ENCODE data around the gene PLEKHA7.
A peak's percentile ranks its signal among the peaks of the same experiment; 100 is the strongest.

PLEKHA7 gene

DNA sequence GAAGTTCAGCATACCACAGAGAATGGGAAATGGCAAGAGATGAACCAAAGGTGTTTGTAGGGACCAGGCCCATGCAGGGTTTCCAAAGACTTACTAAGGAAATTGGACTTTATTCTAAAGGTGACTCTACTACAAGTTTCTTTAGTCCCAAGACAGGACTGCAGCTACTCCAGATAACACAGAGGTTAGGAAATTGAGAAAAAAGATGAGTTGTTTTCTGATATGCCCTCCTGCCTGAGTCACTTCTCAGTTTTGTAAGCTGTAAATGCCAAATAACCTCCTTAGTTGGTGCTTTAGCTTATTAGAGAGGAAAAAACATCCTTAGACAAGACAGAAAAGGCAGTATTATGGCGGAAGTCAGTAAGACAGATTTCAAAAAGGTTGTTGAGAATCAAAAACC lies 179.8 kb downstream of the PLEKHA7 start:
- ATAC-seq (peak; percentile 23), DNase-seq (no peak)

DNA sequence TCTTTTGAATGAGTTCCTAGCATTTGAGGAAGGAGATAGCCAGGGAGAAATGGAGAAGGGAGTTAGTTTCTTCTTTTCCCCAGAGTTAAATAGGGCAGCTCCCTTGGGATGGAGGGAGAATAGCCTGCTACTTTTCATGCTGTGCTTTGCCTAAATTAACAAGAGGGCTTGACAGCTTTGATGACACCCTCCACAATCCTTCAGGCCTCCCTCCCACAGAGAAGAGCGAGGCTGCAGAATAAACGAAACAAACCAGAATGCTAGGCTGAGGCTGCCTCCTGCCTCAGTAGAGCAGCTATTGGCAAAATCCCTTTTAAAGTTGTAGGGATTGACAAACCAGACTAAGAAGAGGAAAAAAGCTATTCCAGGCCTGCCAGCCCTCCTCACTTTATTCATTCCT lies 181.2 kb downstream of the PLEKHA7 start:
- DNase-seq (no peak), ATAC-seq (no peak)

DNA sequence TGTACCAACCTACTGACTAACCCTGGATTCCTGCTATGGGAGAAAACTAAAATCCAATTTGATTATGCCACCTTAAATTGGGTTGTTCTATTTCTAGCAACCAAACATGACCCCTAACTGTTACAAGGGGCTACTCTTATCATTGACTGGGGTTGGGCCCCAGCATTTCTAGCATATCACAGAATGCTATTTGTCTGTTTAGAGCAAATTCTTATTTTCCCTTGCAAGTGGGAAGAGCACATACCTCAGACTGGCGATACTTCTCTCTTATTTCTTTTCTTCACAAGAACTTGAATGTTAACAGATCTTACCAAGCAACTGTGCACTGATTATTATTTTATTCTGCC lies 182.0 kb downstream of the PLEKHA7 start:
- DNase-seq (no peak), ATAC-seq (no peak)

DNA sequence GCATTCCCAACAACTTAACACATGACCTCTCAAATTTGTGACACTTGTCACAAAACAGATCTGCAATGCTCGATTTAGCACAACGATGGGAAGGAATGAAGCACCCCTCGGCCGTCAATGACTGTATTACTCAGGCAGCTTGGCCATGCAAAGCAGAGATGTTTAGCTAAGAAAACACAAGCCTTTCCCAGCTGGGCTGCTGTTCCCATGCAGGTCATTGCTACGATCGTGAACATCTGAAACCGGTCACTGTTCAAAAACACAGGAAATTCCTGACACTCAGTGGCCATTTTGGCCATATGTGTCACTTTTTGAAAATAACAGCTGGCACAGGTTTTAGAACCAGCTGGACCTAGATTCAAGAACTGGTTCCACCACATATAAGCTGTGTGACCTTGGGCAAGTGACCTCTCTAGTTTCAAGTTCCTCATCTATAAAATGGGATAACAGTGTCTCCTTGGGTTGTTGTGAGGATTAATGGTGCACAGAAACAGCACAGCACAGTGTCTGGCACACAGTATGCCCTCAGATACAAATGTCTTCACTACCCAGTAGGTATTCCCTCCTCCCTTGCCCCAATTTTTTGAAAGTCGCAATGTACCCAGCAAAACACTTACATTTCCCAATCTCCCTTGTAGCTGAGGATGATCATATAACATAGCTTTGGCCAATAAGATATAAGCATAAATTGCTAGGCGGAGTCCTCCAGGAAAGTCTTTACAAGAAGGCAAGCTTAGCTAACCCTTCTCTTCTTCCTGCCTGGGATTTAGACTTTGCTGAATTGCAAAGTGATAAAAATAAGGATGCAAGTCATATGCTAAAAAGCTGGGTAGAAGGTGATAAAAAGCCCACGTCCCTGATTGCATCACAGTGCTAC lies 182.7 kb downstream of the PLEKHA7 start:
- no peak for DNase-seq

DNA sequence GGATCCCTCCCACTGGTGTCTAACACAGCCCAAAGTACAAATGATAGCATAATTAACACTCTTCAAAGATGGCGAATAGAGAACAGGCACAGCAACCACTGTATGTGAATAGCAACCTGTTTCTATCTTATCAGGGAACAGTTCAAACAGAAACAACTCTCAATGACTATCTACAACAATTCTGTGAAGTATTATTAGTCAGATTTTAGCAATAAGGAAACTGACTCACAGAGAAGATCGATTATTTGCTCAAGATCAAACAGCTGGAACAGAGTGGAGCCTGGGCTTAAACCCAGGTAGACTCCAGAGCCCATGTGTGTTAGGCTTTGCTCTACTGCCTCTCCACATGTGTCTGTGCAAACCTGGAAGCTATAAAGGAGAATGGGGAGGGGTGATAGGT lies 187.1 kb downstream of the PLEKHA7 start:
- peak; percentile 57 for ATAC-seq
- no peak for DNase-seq

More for the DNA sequence above, 182.7 kb downstream of the PLEKHA7 start:
- ATAC-seq = no peak

DNA sequence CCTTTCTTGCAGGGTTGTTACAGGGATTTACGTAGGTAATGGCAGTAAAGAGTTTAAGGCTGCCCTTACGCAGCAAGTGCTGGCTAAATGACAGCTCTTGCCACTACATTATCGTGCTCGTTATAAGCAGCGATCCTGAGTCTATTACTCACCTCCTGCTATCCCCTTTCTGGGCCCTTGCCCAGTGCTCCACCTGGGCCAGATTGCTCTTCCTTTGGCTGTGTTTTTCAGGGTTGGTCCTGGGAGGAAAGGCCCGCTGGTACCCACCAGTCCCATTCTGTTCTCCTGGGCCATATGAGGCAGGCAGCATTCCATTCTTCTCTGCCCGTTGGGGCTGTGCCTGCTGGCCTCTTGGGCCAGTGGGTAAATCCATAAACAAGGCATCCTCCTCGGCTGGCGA lies 188.2 kb downstream of the PLEKHA7 start:
- DNase-seq = no peak

DNA sequence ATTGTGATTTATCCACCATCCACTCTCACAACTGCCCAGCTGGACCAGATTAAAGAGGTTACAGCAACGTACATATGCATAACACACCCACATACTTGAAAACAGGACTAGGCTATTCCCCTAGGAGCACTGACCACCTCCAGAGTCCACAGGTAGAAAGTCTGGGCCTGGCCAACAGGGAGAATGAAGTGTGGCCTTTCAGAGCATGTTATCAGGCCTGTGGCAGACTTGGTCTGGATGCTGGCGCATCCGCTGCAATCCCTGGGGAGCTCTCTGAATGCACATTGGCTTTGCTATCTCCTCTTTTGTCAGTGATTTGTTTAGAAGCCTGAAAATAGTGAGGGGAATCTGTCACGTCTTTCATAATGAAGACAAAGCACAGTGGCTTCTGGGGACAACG lies 189.1 kb downstream of the PLEKHA7 start:
- DNase-seq (no peak), ATAC-seq (no peak)

More for the DNA sequence above, 188.2 kb downstream of the PLEKHA7 start:
- ATAC-seq = no peak

DNA sequence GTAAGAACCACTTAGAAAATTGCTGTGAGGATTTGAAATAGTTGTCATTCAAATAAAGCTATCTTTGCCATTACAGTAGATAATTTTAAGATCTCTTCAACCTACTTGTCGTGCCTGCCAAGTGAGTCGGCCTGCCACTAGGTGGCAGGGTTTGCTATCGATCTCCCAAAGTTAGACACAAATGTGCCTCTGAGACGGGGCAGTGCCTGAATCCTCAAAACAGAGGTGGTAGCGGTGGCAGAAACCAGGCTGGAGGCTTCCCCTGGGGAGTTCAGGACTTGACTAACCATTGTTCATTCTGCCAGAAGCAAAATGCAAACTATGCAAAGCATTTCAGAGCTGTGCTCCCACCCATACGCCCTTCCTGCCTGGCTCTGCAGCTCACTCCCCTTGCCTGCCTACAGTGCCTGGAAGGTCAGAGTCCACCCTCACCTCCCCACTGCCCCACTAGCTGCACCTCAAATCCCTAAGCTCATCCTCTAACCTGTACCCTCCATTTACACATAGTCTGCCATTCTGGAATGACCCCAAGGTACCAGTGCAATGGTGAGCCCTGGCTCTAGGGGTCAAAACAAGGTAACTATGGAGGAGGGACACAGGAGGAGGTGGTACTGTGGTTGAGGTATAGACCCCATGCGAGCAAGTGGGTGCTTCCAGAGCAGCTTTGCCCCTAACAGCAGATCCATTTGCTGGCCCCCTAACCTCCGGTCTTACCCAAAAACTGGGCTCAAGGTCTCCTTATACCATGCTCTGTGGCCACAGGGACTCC lies 193.7 kb downstream of the PLEKHA7 start:
- ATAC-seq (peak; percentile 78), DNase-seq (peak; percentile 79)

DNA sequence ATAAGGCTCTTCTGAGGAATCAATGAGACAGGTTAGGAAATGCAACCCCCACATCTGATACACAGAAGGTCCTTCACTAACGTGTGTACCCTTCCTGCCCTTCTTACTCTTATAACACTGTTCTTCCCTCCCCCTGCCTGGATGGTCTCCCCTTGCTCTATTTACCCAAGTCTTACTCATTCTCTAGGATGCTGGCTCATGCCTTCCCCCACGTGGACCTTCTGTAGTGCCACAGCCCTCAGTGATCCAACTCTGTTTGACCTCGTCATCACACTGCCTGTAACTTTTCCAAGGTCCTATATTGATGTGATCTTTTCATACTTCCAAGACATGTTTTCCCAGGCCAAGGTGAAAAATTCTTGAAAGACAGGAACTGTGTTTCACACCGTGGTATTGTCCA lies 195.9 kb downstream of the PLEKHA7 start:
- ATAC-seq (no peak), DNase-seq (no peak)

DNA sequence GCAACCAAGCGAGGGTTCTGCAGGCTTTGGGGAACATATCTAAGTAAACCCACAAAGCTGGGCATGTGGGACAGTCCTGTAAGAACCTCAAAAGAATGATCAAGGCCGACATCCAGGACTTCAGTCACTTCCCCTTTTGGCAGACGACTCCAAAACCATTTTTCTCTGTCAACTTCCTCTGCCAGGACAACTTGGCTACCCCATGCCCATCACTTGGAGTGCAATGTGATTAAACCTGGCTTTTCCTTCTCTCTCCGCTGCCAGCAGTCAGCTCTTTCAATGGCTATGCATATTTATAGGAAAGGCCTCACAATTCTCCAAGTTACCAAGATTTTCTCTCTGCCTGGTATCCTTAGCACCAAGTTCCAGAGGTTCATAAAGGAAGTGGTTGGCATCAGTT lies 196.9 kb downstream of the PLEKHA7 start:
- ATAC-seq = no peak
- no peak for DNase-seq

DNA sequence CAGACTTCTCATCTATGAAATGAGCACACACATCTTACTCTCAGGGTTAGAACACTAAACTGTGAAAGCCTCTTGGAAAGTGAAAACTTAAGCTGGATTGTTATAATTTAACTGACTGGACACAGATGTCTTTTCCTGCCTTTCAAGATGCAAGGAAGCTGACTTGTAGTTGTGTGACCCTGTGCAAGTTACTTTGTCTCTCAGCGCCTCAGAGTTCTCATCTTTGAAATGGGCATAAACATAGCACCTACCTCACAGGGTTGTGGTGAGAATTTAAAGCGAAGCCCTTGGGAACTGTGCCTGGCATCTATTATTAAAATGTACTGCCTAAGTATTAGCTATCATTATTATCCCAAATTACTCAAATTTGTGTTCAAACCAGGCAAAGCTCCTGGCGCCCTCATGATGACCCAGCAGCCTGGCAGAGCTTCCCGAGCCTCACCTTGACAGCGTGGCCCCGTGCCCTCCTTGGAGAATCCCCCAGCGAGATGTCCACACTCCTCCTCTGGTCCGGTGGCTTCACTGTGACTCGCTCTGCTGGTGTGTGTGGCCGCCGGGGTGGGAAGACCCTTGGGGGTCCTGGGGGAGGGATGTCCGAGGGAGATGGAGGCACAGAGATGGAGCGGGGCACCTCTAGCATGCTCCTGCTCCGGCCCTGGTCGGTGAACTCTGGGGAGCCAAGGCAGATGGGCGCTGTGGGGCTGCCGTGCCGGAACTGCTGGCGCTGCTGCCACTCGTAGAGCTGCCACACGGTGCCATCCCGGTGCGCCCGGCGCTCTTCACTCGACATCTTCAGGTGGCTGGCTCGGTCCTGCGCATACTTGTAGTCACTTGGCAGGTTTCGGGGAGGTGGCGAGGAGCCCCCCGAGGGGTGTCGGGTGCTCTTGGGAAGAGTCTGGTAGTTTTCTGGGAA lies 197.6 kb downstream of the PLEKHA7 start:
- DNase-seq (no peak), ATAC-seq (no peak)

DNA sequence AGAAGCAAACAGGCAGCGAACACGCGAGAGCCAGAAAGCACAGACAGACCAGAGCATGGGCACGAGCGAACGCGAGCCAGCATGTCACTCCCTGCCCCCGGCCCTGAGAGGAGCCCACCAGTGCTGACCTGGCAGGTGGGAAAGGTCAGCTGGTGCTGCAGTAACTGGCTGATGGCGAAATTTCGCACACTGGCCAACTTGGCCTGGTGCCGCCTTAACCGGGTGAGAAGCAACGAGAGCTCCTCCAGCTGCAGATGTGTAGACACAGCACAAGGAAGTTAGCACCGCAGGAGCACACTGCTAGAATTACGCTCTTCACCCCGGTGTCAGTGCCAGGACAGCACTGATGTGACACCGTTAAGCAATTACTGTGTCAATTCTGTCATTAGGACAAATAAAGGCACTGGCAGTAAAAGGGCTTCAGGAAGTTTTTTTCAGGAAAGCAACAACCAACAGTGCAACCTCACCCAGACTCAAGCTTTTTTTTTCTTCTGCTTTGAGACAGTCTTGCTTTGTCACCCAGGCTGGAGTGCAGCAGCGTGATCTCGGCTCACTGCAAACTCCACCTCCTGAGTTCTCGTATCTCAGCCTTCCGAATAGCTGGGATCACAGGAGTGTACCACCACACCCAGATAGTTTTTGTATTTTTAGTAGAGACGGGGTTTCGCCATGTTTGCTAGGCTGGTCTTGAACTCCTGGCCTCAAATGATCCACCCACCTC lies 199.0 kb downstream of the PLEKHA7 start:
- no peak for DNase-seq
- ATAC-seq = no peak

DNA sequence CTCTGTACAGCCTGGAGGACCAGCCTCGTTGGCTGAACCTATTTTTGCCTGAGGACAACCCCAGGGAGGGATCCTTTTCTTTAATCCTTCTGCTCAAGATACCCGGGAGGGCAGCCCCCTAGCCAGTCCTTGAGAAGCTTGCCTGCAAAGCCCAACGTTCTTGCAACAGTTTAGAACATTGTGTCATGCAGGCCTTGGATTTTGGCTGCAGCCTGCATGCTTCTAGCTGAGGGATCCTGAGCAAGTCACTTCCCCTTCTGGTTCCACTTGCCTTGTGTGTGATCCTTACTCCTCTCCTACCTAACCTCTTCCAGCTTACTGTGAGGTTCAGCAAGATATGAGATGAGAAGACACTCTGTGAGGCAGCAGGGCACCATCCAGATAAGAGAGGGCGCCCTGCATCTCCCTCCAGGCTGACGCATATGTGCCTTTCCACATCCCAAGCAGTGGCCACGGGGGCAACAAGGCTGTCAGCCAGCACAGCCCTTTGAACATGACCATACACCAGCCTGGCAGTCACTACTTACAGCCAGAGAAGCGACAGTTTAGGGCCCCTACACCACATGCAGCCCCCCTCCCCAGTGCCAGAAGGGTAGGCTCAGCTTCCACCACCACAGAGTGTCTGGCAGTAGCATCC lies 199.7 kb downstream of the PLEKHA7 start:
- DNase-seq = no peak
- ATAC-seq = no peak

DNA sequence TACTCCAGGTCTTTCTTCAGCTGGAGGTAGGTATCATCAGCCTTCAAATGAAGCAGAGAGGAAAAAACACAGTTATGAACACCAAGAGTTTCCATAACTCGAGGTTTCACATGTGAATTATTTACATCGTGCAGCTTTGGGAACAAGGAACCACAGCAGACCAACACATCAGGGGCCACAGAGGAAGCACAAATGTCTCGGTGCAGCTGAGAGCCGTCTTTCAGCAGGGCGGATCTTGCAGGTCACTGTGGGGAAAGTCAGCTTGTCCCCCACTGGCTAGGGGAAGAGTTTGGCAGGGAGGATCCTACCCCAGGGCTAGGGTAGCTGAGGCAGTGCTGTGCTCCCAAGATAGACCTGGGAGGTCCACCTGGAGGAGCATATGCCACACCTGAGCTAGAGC lies 201.1 kb downstream of the PLEKHA7 start:
- DNase-seq (no peak), ATAC-seq (no peak)

DNA sequence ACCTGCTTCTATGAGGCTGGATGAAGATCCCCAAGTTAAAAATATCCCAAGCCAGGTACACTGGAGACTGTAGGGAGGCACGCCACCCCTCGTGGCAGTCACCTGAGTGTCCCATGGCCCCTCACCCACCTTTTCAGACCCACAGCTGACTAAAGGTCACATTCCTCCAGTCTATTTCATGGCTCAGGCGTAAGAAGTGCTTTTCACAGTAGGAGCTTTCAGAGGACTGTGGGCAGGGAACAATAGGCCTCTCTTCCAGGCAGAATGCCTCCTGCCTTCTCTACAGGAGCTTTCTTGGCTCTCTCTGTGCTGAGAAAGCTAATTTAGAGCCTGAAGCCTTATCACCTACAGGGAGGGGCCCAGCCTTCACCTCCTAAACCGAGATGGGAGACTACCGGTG lies 201.9 kb downstream of the PLEKHA7 start:
- ATAC-seq (no peak), DNase-seq (no peak)

DNA sequence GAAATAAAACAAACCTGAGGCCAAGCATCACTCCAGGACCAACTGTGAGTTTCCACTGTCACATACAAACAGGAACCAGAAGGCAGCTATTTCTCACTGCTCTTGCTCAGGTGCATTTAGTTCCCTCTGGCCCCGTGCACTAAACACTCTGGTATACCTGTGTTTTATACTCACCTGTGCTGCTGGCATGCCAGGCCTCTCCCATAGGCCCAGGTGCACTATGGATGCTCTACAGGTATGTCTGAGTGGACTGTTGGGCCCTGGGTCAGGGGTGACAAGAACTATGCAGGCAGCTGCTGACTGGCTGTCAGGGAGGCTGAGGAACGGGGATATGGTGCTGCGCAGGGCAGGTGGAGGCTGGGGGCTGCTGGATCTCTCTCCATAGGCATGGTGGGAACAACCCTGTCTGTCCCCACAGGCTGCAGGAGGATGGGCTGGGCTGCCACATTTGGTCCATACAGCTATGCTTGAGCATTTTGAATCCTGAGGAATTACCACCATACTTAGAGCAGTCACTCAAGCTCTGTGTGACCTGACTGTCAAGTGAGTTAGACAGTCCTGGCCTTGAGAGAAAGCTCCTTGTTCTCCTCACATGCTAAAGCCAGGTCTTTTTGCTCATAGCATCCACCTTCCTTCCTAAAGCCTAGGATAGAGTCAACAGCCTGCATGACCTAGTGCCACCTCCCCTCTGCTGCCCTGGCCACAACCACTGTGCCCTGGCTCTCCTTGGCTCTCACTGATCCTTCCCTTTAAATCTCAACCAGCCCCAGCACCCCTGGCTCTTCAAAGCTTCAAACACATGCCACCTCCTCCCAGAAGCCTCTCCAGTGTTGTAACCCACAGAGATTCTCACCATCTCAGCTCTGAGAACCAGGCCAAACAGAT lies 202.8 kb downstream of the PLEKHA7 start:
- no peak for DNase-seq
- no peak for ATAC-seq

DNA sequence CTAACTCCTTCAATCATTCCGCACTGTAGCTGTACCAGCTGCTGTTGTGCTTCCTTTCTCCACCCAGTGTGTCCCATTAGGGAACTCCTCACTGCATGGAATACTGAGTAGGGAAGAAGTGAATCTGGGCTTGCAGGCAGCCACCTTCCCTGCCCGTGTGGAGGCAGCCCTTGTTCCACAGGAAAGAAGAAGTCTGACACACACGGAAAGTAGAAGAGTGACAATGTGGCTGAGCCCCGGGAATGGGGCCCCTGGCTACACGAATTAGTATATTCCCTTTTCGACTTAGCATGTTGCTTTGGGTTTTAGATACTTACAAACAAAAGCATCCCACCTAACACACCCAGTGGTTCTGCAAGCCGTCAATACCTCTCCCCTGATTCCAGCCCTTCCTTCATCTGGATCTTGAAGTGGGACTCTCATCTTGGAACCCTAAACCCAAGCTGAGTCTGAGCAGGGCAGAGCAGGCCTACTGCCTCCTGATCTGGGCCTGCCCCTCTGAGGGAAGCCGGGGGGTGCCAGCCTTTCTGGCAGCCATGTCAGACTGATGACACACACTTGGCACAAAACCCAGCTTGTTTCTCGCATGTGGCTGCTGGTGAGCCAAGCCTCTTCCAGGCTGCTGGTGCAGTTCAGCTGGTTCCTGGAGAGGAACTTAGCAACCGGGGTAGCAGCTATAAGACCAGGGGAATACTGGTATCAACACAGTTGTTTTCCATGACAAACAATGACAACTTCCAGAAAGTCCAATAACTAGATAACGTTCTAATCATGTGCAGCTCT lies 204.1 kb downstream of the PLEKHA7 start:
- DNase-seq = no peak
- no peak for ATAC-seq

DNA sequence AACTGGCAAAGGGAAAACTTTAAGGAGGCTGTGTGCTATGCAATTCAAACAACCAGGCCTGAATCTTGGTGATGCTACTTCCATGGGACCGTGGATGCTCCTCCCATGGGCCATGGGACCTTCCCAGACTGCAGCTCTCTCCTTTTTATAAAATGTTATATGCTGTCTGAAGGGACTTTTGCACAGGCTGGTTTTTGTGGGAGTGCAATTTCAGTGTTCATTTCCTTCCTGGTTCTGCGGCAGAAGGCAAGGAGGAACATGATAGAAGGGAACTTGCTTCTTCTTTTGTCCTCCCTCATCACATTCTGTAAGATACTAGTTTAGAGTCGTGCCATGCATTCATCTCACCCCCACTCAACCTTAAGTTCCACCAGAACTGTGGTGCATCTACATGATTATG lies 206.9 kb downstream of the PLEKHA7 start:
- ATAC-seq = no peak
- DNase-seq = no peak

DNA sequence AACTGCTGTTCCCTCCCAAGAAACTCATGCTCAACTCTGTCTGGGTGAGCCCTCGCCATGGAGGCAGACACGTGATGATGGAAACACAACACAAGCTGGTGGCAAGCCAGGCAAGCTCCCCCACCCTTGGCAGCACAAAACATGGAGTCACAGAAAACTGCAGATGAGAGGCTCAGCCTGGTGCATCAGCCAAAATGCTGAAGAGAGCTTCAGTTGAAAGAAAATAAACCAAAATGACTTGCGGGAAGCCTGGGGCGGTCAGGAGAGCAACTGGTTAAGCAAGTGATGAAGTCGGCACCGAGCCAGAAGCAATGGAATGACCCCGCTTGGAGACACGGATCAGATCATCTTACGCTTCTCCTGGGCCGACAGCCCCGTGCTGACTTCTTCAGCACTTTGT lies 207.4 kb downstream of the PLEKHA7 start:
- DNase-seq = no peak

DNA sequence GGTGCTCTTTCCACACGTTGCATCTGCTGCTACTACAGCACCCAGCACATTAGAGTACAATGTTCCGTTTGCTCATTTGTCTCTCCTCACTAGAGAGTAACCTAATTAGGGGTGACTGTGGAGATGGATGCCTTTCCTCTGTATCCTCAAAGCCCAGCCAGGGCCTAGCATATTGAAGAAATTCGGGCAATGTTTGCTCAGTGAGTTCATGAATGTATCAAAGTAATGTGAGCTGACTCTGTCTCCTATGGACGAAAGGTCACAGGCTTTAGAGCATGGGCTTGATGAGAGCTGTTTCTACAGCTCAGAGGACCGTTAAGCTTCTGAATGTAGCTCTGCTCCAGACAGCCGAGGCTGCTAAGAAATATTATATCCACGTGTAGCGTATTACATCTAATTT lies 208.3 kb downstream of the PLEKHA7 start:
- no peak for DNase-seq
- no peak for ATAC-seq

More for the DNA sequence above, 207.4 kb downstream of the PLEKHA7 start:
- ATAC-seq = no peak
